ENCODE results near the gene KRTAP5-5. TPM values are rescaled to one million over a fixed set of nuclear protein-coding genes. Genes with fewer than 3 reads are reported as not detected.

The KRTAP5-5 gene
- total RNA-seq, 6 experiments from 2014 or later, result not detected

- Histone ChIP-seq H3K4me3 (no peak overlapping the region), H3K27me3 (no peaks in the 10 kb centered on the region), H3K9me3 (no peaks in the 10 kb centered on the region), H3K27ac (peak overlapping the region; percentile 78 to 96 (median 83)), H3K36me3 (peaks cover 0 to 5% (median 0%) of the 10 kb centered on the region in 4 donors), H3K4me1 (peaks cover 0 to 73% (median 9%) of the 10 kb centered on the region in 4 donors)
- WGBS (ENCODE audit: insufficient coverage, low coverage, low lambda C conversion rate, missing lambda C conversion rate), result 55% methylated on average over 3 of the region's 11 CpGs
- no peak for ATAC-seq
- DNase-seq, result peak in 1 of 3 donors; percentile 37
- intact Hi-C loops (cut with DNase I), result no loop called here
- TF ChIP-seq CTCF (IDR thresholded peaks at IDR 0.05), result no peak
- TF ChIP-seq POLR2A (IDR thresholded peaks at IDR 0.05), result no peak
Measured at GRCh38 chr11:1671658-1672057, 42.1 kb downstream of the KRTAP5-5 start.

GRCh38 chr11:1672613-1673350 is 43.2 kb downstream of the KRTAP5-5 start:
- no peaks in the 10 kb centered on the region for H3K9me3 ChIP-seq
- ATAC-seq (peak; percentile 21 to 38 (median 30)), DNase-seq (peak in 1 of 3 donors; percentile 68)
- H3K27ac ChIP-seq, result peak overlapping the region; percentile 78 to 96 (median 83)
- H3K27me3 ChIP-seq, result no peaks in the 10 kb centered on the region
- peak overlapping the region in 2 of 3 donors; percentile 2 to 25 for H3K4me3 ChIP-seq
- H3K36me3 ChIP-seq, result peaks cover 0 to 5% (median 0%) of the 10 kb centered on the region in 4 donors
- 33% methylated on average over 15 of the region's 15 CpGs for WGBS (ENCODE audit: insufficient coverage, low coverage, low lambda C conversion rate, missing lambda C conversion rate)
- intact Hi-C loops (cut with DNase I), result no loop called here
- peaks cover 0 to 77% (median 11%) of the 10 kb centered on the region in 4 donors for H3K4me1 ChIP-seq
- TF ChIP-seq POLR2A (IDR thresholded peaks at IDR 0.05) (peak; percentile 51), CTCF (IDR thresholded peaks at IDR 0.05) (no peak)

- H3K36me3 ChIP-seq, result no peaks in the 10 kb centered on the region
- H3K4me1 ChIP-seq, result peaks cover 0 to 76% (median 7%) of the 10 kb centered on the region in 4 donors
- intact Hi-C loops (cut with DNase I), result no loop called here
- TF ChIP-seq POLR2A (IDR thresholded peaks at IDR 0.05), result peak; percentile 50
- TF ChIP-seq CTCF (IDR thresholded peaks at IDR 0.05), result no peak
- DNase-seq, result peak in 1 of 3 donors; percentile 38
- peak overlapping the region; percentile 78 to 96 (median 83) for H3K27ac ChIP-seq
- H3K27me3 ChIP-seq, result no peaks in the 10 kb centered on the region
- 16% methylated on average over 11 of the region's 11 CpGs for WGBS (ENCODE audit: insufficient coverage, low coverage, low lambda C conversion rate, missing lambda C conversion rate)
- peak; percentile 41 to 62 (median 46) for ATAC-seq
- no peaks in the 10 kb centered on the region for H3K9me3 ChIP-seq
- peak overlapping the region in 2 of 3 donors; percentile 28 to 29 for H3K4me3 ChIP-seq
Measured at GRCh38 chr11:1673446-1674172, 44.0 kb downstream of the KRTAP5-5 start.

DNA sequence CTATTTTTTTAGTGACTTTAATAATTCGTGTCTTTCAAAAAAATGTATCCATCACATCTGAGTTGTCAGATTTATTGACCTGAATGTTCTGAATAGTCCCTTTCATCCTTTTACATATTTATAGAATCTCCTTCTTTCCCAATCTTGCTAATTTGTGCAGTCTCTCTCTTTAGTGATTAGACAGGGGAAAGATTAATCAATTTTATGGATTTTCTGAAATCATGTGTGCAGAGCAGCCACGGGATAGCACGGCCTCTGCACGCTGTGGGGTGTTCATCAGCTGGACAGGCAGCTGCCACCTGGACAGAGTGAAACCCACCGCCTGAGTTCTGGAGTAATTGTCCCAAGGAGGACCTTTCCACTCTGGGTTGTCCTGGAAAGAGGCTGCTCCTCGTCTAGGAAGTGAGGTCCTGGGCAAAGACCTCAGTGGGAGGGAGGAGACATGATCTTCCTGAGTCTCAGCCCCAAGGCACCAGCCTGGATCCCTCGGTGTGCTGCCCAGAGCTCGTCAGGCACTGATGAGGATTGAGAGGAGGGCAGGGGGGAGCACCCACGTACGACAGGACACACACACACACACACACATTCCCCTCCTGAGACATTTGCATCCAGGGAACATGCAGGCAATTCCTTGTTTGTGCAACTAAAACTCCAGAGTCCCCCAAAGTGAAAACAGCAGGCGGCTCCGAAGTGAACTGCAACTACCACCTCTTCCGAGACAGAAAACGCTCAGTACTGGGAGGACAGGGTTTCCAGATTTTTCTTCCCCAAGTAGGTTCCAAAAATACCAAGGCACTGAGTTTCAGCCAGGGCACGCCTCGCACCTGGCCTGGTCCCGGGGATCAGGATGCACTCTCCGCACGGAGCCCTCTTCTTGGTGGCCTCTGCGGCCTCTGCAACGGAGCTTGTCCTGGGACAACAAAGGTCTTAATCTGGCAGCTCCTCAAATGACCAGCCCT is 44.9 kb downstream of the KRTAP5-5 start:
- Histone ChIP-seq H3K9me3 (no peaks in the 10 kb centered on the region), H3K4me3 (peak overlapping the region in 2 of 3 donors; percentile 28 to 29), H3K36me3 (no peaks in the 10 kb centered on the region), H3K27me3 (no peaks in the 10 kb centered on the region), H3K27ac (peak overlapping the region; percentile 78 to 96 (median 83)), H3K4me1 (peaks cover 0 to 78% (median 9%) of the 10 kb centered on the region in 4 donors)
- WGBS (ENCODE audit: insufficient coverage, low coverage, low lambda C conversion rate, missing lambda C conversion rate), result 9% methylated on average over 21 of the region's 21 CpGs
- intact Hi-C loops (cut with DNase I), result no loop called here
- DNase-seq, result peak in 2 of 3 donors; percentile 58 to 69
- ATAC-seq, result peak; percentile 26 to 54 (median 34)
- no peak for TF ChIP-seq POLR2A (IDR thresholded peaks at IDR 0.05)
- TF ChIP-seq CTCF (IDR thresholded peaks at IDR 0.05), result no peak

All from right lobe of liver (tissue), 6 donors.